ENCODE measurements around the gene PDE11A.

The PDE11A gene

DNA sequence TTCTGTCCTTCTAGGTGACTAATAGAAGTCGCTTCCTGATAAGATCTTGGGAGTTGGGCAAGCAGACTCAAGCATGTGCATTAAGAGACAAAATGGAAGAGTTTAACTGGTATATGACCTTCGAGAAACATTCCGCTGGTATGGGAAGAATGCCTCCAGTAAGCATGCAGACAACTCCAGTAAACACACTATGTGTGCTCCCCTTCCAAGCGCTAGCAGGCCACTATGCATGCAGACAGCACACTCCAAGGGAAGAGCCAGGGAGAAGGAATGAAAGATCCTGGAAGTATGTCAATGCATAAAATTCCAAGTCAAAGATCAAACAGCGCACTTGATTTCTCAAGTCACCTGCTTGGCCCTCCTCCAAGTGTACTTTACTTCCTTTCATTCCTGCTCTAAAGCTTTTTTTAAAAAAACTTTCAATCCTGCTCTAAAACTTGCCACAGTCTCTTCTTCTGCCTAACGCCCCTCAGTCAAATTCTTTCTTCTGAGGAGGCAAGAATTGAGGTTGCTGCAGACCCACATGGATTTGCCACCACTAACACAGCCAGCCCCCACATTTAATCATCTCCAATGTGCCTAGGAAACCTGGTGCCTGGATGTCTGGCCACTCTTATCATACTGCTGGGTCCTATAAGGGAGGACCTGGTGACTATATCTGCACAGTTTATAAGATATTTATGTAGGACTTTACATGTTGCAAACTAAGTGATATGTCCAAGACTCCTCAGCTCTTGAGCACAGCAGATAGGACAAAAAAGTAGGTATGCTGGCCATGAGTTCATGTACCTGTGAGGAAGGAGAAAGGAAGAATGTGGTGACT lies 239.8 kb downstream of the PDE11A start:
- no peak for TF ChIP-seq FOXA1 (IDR thresholded peaks at IDR 0.05)
- TF ChIP-seq L3MBTL2 (conservative IDR thresholded peaks at IDR 0.05): no peak
- TF ChIP-seq BHLHE40 (IDR thresholded peaks at IDR 0.05; ENCODE audit: borderline replicate concordance): no peak
- no peak for DNase-seq (ENCODE audit: extremely low spot score)
- POLR2A ChIA-PET: no interaction called here
- CTCF ChIA-PET: no interaction called here

- TF ChIP-seq SUZ12 (IDR thresholded peaks at IDR 0.05) (no peak), FOXK2 (IDR thresholded peaks at IDR 0.05) (no peak), PKNOX1 (IDR thresholded peaks at IDR 0.05) (no peak), LEF1 (IDR thresholded peaks at IDR 0.05; ENCODE audit: borderline replicate concordance) (no peak), L3MBTL2 (conservative IDR thresholded peaks at IDR 0.05) (no peak), ZNF384 (IDR thresholded peaks at IDR 0.05) (no peak)
- ChIA-PET POLR2A (no interaction called here), CTCF (no interaction called here)
- no peak for DNase-seq (ENCODE audit: extremely low spot score)
Observed at GRCh38 chr2:177830881-177831386, 241.6 kb downstream of the PDE11A start.

- DNase-seq (ENCODE audit: extremely low spot score): no peak
- ChIA-PET POLR2A (no interaction called here), CTCF (no interaction called here)
- TF ChIP-seq FOXK2 (IDR thresholded peaks at IDR 0.05): no peak
- TF ChIP-seq PKNOX1 (IDR thresholded peaks at IDR 0.05): no peak
- no peak for TF ChIP-seq CTBP1 (IDR thresholded peaks at IDR 0.05; ENCODE audit: borderline replicate concordance)
- TF ChIP-seq FOXA1 (IDR thresholded peaks at IDR 0.05): no peak
- no peak for TF ChIP-seq HDGF (IDR thresholded peaks at IDR 0.05; ENCODE audit: borderline replicate concordance)
- no peak for TF ChIP-seq ARNT (IDR thresholded peaks at IDR 0.05)
- TF ChIP-seq SUZ12 (IDR thresholded peaks at IDR 0.05): no peak
Observed at GRCh38 chr2:177828557-177828956, 244.0 kb downstream of the PDE11A start.

GRCh38 chr2:177826897-177827296 lies 245.7 kb downstream of the PDE11A start:
- POLR2A ChIA-PET: no interaction called here
- DNase-seq (ENCODE audit: extremely low spot score): no peak
- no peak for TF ChIP-seq ZNF384 (IDR thresholded peaks at IDR 0.05)
- TF ChIP-seq BHLHE40 (IDR thresholded peaks at IDR 0.05; ENCODE audit: borderline replicate concordance): no peak
- no peak for TF ChIP-seq FOXA1 (IDR thresholded peaks at IDR 0.05)
- TF ChIP-seq ARNT (IDR thresholded peaks at IDR 0.05): no peak
- TF ChIP-seq SUZ12 (IDR thresholded peaks at IDR 0.05): no peak
- CTCF ChIA-PET: interaction anchor here (1.4 kb wide), 1 partner anchor 15 kb away, joined by 4 read pairs; no protein-coding TSS in a partner anchor

DNA sequence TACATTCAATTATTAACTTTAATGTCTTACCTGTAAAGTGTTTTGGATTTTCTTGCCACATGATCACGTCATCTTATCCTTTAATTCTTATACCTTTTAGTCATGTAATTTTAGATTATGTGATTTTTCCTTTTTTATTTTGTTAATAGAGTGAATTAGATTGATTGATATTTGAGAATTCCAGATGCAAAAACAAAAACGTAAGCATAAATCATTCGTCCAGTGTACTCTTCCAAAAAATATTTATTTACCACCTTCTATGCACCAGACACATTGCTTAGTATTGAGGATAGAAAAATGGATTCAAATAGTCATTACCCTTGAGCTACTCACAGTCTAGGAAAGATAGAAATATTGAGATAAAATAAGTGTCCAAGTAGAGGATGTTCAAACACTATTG lies 249.6 kb downstream of the PDE11A start:
- TF ChIP-seq LEF1 (IDR thresholded peaks at IDR 0.05; ENCODE audit: borderline replicate concordance) (no peak), ARNT (IDR thresholded peaks at IDR 0.05) (no peak), FOXA1 (IDR thresholded peaks at IDR 0.05) (no peak), FOXK2 (IDR thresholded peaks at IDR 0.05) (no peak), ZNF384 (IDR thresholded peaks at IDR 0.05) (no peak), NFRKB (IDR thresholded peaks at IDR 0.05) (no peak), FOXM1 (IDR thresholded peaks at IDR 0.05; ENCODE audit: borderline replicate concordance) (no peak), PKNOX1 (IDR thresholded peaks at IDR 0.05) (no peak), CTBP1 (IDR thresholded peaks at IDR 0.05; ENCODE audit: borderline replicate concordance) (no peak), BHLHE40 (IDR thresholded peaks at IDR 0.05; ENCODE audit: borderline replicate concordance) (no peak)
- ChIA-PET POLR2A (no interaction called here), CTCF (no interaction called here)
- no peak for DNase-seq (ENCODE audit: extremely low spot score)

- DNase-seq (ENCODE audit: extremely low spot score): no peak
- no peak for TF ChIP-seq CTBP1 (IDR thresholded peaks at IDR 0.05; ENCODE audit: borderline replicate concordance)
- TF ChIP-seq FOXK2 (IDR thresholded peaks at IDR 0.05): no peak
- no peak for TF ChIP-seq ARNT (IDR thresholded peaks at IDR 0.05)
- no peak for TF ChIP-seq BHLHE40 (IDR thresholded peaks at IDR 0.05; ENCODE audit: borderline replicate concordance)
- TF ChIP-seq FOXM1 (IDR thresholded peaks at IDR 0.05; ENCODE audit: borderline replicate concordance): no peak
- TF ChIP-seq ELF4 (IDR thresholded peaks at IDR 0.05): no peak
- TF ChIP-seq TARDBP (IDR thresholded peaks at IDR 0.05): no peak
- TF ChIP-seq FOXA1 (IDR thresholded peaks at IDR 0.05): no peak
- TF ChIP-seq SP1 (IDR thresholded peaks at IDR 0.05): no peak
- no peak for TF ChIP-seq HDGF (IDR thresholded peaks at IDR 0.05; ENCODE audit: borderline replicate concordance)
- no peak for TF ChIP-seq ZNF384 (IDR thresholded peaks at IDR 0.05)
- no peak for TF ChIP-seq SUZ12 (IDR thresholded peaks at IDR 0.05)
- CTCF ChIA-PET: no interaction called here
- POLR2A ChIA-PET: no interaction called here
Observed at GRCh38 chr2:177818412-177818811, 254.2 kb downstream of the PDE11A start.

DNA sequence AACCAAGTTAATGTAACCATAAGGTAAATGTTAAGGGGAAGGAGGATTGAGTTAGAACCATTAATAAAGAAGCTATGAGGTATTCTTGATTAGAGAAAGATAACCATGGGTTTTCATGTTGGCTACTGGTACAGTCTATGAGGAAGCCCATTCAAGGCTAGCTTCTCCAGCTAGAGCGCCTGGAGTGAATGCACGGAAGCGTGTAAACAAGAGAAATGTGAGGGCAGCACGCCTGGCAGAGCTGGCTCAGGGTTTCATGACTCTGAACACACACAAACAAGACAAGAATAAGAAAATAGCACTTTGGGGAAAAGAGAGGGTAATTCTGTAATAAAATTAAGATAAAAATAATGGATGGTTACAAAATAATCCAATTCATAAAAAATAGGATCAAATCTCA lies 255.3 kb downstream of the PDE11A start:
- TF ChIP-seq BHLHE40 (IDR thresholded peaks at IDR 0.05; ENCODE audit: borderline replicate concordance) (no peak), L3MBTL2 (conservative IDR thresholded peaks at IDR 0.05) (no peak), ZNF384 (IDR thresholded peaks at IDR 0.05) (no peak), HDGF (IDR thresholded peaks at IDR 0.05; ENCODE audit: borderline replicate concordance) (no peak)
- CTCF ChIA-PET: no interaction called here
- DNase-seq (ENCODE audit: extremely low spot score): no peak
- POLR2A ChIA-PET: no interaction called here
